ENCODE results near the gene DZIP3. TPM values are rescaled to one million over a fixed set of nuclear protein-coding genes. Genes with fewer than 3 reads are reported as not detected.

DZIP3 gene
- polyA plus RNA-seq, 2 donors: 1.1 to 1.4 TPM

GRCh38 chr3:108555966-108556581 lies 33.4 kb upstream of the DZIP3 start:
- no peaks in the 10 kb centered on the region for H3K36me3 ChIP-seq (ENCODE audit: control insufficient read depth in 2 of 2, insufficient read depth in 2 of 2, low read length in 1 of 2)
- 69 to 85% methylated on average over 2 of the region's 2 CpGs for WGBS, 2 donors
- H3K9me3 ChIP-seq (ENCODE audit: control insufficient read depth in 2 of 2, insufficient read depth in 1 of 2, low read depth in 1 of 2, low read length in 1 of 2): no peaks in the 10 kb centered on the region
- H3K27me3 ChIP-seq (ENCODE audit: control insufficient read depth in 1 of 2, insufficient read depth in 2 of 2, low read length in 2 of 2): no peaks in the 10 kb centered on the region
- no peaks in the 10 kb centered on the region for H3K4me1 ChIP-seq (ENCODE audit: control insufficient read depth in 2 of 2, insufficient read depth in 2 of 2, low read length in 1 of 2)
- no peak overlapping the region for H3K27ac ChIP-seq (ENCODE audit: low read depth in 2 of 2, low read length in 1 of 2)
- H3K4me3 ChIP-seq (ENCODE audit: low read depth in 1 of 2, low read length in 2 of 2): no peak overlapping the region

- Histone ChIP-seq H3K36me3 (ENCODE audit: control insufficient read depth in 2 of 2, insufficient read depth in 2 of 2, low read length in 1 of 2) (no peaks in the 10 kb centered on the region), H3K9me3 (ENCODE audit: control insufficient read depth in 2 of 2, insufficient read depth in 1 of 2, low read depth in 1 of 2, low read length in 1 of 2) (no peaks in the 10 kb centered on the region), H3K4me1 (ENCODE audit: control insufficient read depth in 2 of 2, insufficient read depth in 2 of 2, low read length in 1 of 2) (no peaks in the 10 kb centered on the region), H3K27me3 (ENCODE audit: control insufficient read depth in 1 of 2, insufficient read depth in 2 of 2, low read length in 2 of 2) (no peaks in the 10 kb centered on the region), H3K27ac (ENCODE audit: low read depth in 2 of 2, low read length in 1 of 2) (no peak overlapping the region), H3K4me3 (ENCODE audit: low read depth in 1 of 2, low read length in 2 of 2) (no peak overlapping the region)
- whole genome bisulfite sequencing, 2 donors: 93 to 95% methylated on average over 2 of the region's 2 CpGs
Observed at GRCh38 chr3:108562565-108562964, 27.0 kb upstream of the DZIP3 start.

- Histone ChIP-seq H3K36me3 (ENCODE audit: control insufficient read depth in 2 of 2, insufficient read depth in 2 of 2, low read length in 1 of 2) (no peaks in the 10 kb centered on the region), H3K4me3 (ENCODE audit: low read depth in 1 of 2, low read length in 2 of 2) (no peak overlapping the region), H3K27me3 (ENCODE audit: control insufficient read depth in 1 of 2, insufficient read depth in 2 of 2, low read length in 2 of 2) (no peaks in the 10 kb centered on the region), H3K9me3 (ENCODE audit: control insufficient read depth in 2 of 2, insufficient read depth in 1 of 2, low read depth in 1 of 2, low read length in 1 of 2) (no peaks in the 10 kb centered on the region), H3K27ac (ENCODE audit: low read depth in 2 of 2, low read length in 1 of 2) (no peak overlapping the region), H3K4me1 (ENCODE audit: control insufficient read depth in 2 of 2, insufficient read depth in 2 of 2, low read length in 1 of 2) (no peaks in the 10 kb centered on the region)
Observed at GRCh38 chr3:108564564-108564963, 25.0 kb upstream of the DZIP3 start.

DNA sequence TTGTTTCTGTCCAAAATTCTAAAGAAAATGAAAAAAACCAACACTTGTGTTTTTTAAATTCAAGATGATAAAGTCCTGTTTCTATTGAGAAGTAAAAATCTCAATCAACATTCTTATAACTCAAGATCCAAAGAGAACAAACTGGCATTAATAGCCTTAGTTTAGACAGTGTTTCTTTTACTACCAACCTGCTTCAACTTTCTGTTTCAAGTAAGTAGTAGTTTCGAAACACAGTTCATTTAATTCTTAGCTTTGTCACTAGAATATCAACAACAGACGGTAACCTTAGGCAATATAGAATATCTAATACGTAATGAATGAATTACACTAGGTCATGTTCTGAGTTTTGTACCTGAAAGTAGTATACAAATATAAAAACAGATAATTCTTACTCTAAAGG lies 24.0 kb upstream of the DZIP3 start:
- H3K9me3 ChIP-seq (ENCODE audit: control insufficient read depth in 2 of 2, insufficient read depth in 1 of 2, low read depth in 1 of 2, low read length in 1 of 2): no peaks in the 10 kb centered on the region
- H3K4me1 ChIP-seq (ENCODE audit: control insufficient read depth in 2 of 2, insufficient read depth in 2 of 2, low read length in 1 of 2): no peaks in the 10 kb centered on the region
- no peaks in the 10 kb centered on the region for H3K27me3 ChIP-seq (ENCODE audit: control insufficient read depth in 1 of 2, insufficient read depth in 2 of 2, low read length in 2 of 2)
- H3K27ac ChIP-seq (ENCODE audit: low read depth in 2 of 2, low read length in 1 of 2): no peak overlapping the region
- WGBS, 2 donors: 93 to 94% methylated on average over 3 of the region's 3 CpGs
- no peak overlapping the region for H3K4me3 ChIP-seq (ENCODE audit: low read depth in 1 of 2, low read length in 2 of 2)
- H3K36me3 ChIP-seq (ENCODE audit: control insufficient read depth in 2 of 2, insufficient read depth in 2 of 2, low read length in 1 of 2): no peaks in the 10 kb centered on the region

GRCh38 chr3:108566599-108566998 lies 22.9 kb upstream of the DZIP3 start:
- H3K4me1 ChIP-seq (ENCODE audit: control insufficient read depth in 2 of 2, insufficient read depth in 2 of 2, low read length in 1 of 2): no peaks in the 10 kb centered on the region
- no peaks in the 10 kb centered on the region for H3K9me3 ChIP-seq (ENCODE audit: control insufficient read depth in 2 of 2, insufficient read depth in 1 of 2, low read depth in 1 of 2, low read length in 1 of 2)
- H3K27ac ChIP-seq (ENCODE audit: low read depth in 2 of 2, low read length in 1 of 2): no peak overlapping the region
- no peaks in the 10 kb centered on the region for H3K36me3 ChIP-seq (ENCODE audit: control insufficient read depth in 2 of 2, insufficient read depth in 2 of 2, low read length in 1 of 2)
- H3K4me3 ChIP-seq (ENCODE audit: low read depth in 1 of 2, low read length in 2 of 2): no peak overlapping the region
- WGBS, 2 donors: 97 to 100% methylated on average over 1 of the region's 1 CpG
- H3K27me3 ChIP-seq (ENCODE audit: control insufficient read depth in 1 of 2, insufficient read depth in 2 of 2, low read length in 2 of 2): no peaks in the 10 kb centered on the region

- no peaks in the 10 kb centered on the region for H3K36me3 ChIP-seq (ENCODE audit: control insufficient read depth in 2 of 2, insufficient read depth in 2 of 2, low read length in 1 of 2)
- H3K27me3 ChIP-seq (ENCODE audit: control insufficient read depth in 1 of 2, insufficient read depth in 2 of 2, low read length in 2 of 2): no peaks in the 10 kb centered on the region
- no peak overlapping the region for H3K4me3 ChIP-seq (ENCODE audit: low read depth in 1 of 2, low read length in 2 of 2)
- no peaks in the 10 kb centered on the region for H3K4me1 ChIP-seq (ENCODE audit: control insufficient read depth in 2 of 2, insufficient read depth in 2 of 2, low read length in 1 of 2)
- WGBS, 2 donors: 98% methylated on average over 4 of the region's 4 CpGs
- no peaks in the 10 kb centered on the region for H3K9me3 ChIP-seq (ENCODE audit: control insufficient read depth in 2 of 2, insufficient read depth in 1 of 2, low read depth in 1 of 2, low read length in 1 of 2)
- H3K27ac ChIP-seq (ENCODE audit: low read depth in 2 of 2, low read length in 1 of 2): no peak overlapping the region
Observed at GRCh38 chr3:108569336-108569735, 20.2 kb upstream of the DZIP3 start.

DNA sequence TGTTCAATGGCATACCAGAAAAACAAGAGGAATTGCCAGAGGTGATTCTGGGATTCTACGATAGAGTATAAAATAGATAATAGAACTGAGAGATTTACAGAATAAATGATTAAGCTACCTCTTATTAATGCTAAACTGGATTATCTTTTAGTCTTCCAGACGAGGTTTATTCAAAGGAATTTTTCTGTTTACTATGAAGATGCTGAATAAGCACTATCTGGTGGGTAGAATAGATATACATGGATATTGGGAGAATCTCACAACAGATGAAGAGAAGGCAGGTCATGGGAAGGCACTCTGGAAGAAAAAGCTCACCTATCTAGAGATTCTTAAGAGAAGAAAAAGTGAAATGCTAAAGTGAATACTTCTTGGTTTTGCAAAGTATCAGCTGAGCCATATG lies 11.5 kb upstream of the DZIP3 start:
- Histone ChIP-seq H3K27me3 (ENCODE audit: control insufficient read depth in 1 of 2, insufficient read depth in 2 of 2, low read length in 2 of 2) (no peaks in the 10 kb centered on the region), H3K36me3 (ENCODE audit: control insufficient read depth in 2 of 2, insufficient read depth in 2 of 2, low read length in 1 of 2) (no peaks in the 10 kb centered on the region), H3K4me3 (ENCODE audit: low read depth in 1 of 2, low read length in 2 of 2) (no peak overlapping the region), H3K9me3 (ENCODE audit: control insufficient read depth in 2 of 2, insufficient read depth in 1 of 2, low read depth in 1 of 2, low read length in 1 of 2) (no peaks in the 10 kb centered on the region), H3K4me1 (ENCODE audit: control insufficient read depth in 2 of 2, insufficient read depth in 2 of 2, low read length in 1 of 2) (no peaks in the 10 kb centered on the region), H3K27ac (ENCODE audit: low read depth in 2 of 2, low read length in 1 of 2) (no peak overlapping the region)
- WGBS, 2 donors: 64 to 77% methylated on average over 2 of the region's 2 CpGs

- Histone ChIP-seq H3K27ac (ENCODE audit: low read depth in 2 of 2, low read length in 1 of 2) (no peak overlapping the region), H3K9me3 (ENCODE audit: control insufficient read depth in 2 of 2, insufficient read depth in 1 of 2, low read depth in 1 of 2, low read length in 1 of 2) (no peaks in the 10 kb centered on the region), H3K36me3 (ENCODE audit: control insufficient read depth in 2 of 2, insufficient read depth in 2 of 2, low read length in 1 of 2) (no peaks in the 10 kb centered on the region), H3K4me1 (ENCODE audit: control insufficient read depth in 2 of 2, insufficient read depth in 2 of 2, low read length in 1 of 2) (no peaks in the 10 kb centered on the region), H3K4me3 (ENCODE audit: low read depth in 1 of 2, low read length in 2 of 2) (peak overlapping the region; percentile 85 to 87), H3K27me3 (ENCODE audit: control insufficient read depth in 1 of 2, insufficient read depth in 2 of 2, low read length in 2 of 2) (no peaks in the 10 kb centered on the region)
- WGBS, 2 donors: 1% methylated on average over 8 of the region's 8 CpGs
Observed at GRCh38 chr3:108588601-108589000, 921 bp upstream of the DZIP3 start.

- Histone ChIP-seq H3K27ac (ENCODE audit: low read depth in 2 of 2, low read length in 1 of 2) (peak overlapping the region; percentile 94 to 95), H3K36me3 (ENCODE audit: control insufficient read depth in 2 of 2, insufficient read depth in 2 of 2, low read length in 1 of 2) (no peaks in the 10 kb centered on the region), H3K27me3 (ENCODE audit: control insufficient read depth in 1 of 2, insufficient read depth in 2 of 2, low read length in 2 of 2) (no peaks in the 10 kb centered on the region), H3K4me3 (ENCODE audit: low read depth in 1 of 2, low read length in 2 of 2) (peak overlapping the region; percentile 85 to 87), H3K9me3 (ENCODE audit: control insufficient read depth in 2 of 2, insufficient read depth in 1 of 2, low read depth in 1 of 2, low read length in 1 of 2) (no peaks in the 10 kb centered on the region), H3K4me1 (ENCODE audit: control insufficient read depth in 2 of 2, insufficient read depth in 2 of 2, low read length in 1 of 2) (no peaks in the 10 kb centered on the region)
- 0 to 1% methylated on average over 11 of the region's 11 CpGs for WGBS, 2 donors
Observed at GRCh38 chr3:108589998-108590323, 439 bp downstream of the DZIP3 start.

DNA sequence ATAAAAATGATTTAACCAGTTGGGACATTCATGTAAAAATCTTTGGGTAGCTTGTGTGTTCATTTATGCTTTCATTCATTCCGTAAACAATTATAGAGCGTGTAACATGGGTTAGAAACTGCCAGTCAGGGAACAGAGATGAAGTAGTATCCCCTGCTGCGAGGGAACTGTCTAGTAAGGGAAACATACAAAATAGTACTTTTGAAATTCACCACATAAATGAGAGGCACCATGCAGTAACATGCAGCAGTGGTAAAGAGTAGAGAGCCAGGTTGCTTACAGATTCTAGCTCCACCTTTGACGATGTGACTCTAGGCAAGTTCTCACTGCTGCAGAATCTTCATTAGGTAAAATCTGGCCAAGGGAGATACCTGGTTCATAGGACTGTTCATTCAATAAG lies 938 bp downstream of the DZIP3 start:
- Histone ChIP-seq H3K36me3 (ENCODE audit: control insufficient read depth in 2 of 2, insufficient read depth in 2 of 2, low read length in 1 of 2) (no peaks in the 10 kb centered on the region), H3K4me3 (ENCODE audit: low read depth in 1 of 2, low read length in 2 of 2) (no peak overlapping the region), H3K4me1 (ENCODE audit: control insufficient read depth in 2 of 2, insufficient read depth in 2 of 2, low read length in 1 of 2) (no peaks in the 10 kb centered on the region), H3K27ac (ENCODE audit: low read depth in 2 of 2, low read length in 1 of 2) (no peak overlapping the region), H3K9me3 (ENCODE audit: control insufficient read depth in 2 of 2, insufficient read depth in 1 of 2, low read depth in 1 of 2, low read length in 1 of 2) (no peaks in the 10 kb centered on the region), H3K27me3 (ENCODE audit: control insufficient read depth in 1 of 2, insufficient read depth in 2 of 2, low read length in 2 of 2) (no peaks in the 10 kb centered on the region)
- 21 to 22% methylated on average over 4 of the region's 4 CpGs for WGBS, 2 donors
